Head of caudate nucleus (tissue), 42 donors: Measurements from ENCODE around the gene FOXI1.
A peak's percentile ranks its signal among the peaks of the same experiment; 100 is the strongest.
"Not testable (repeated sequence)": the region's sequence is repeated elsewhere in the genome, so short reads cannot be mapped to it uniquely, and the experiment has no call there.

Experiments
- DNase-seq, 42 donors: peaks; one replicate each; pipeline versions ENCODE4 v3.0.0 to v3.0.0-alpha.2; 2020 to 2021; ENCODE audit warnings: mixed read lengths in 7 of 42
- intact Hi-C: fragments of 100-400 bp; cut with DNase I; formaldehyde crosslinking; loops from one replicate; pipeline ENCODE4 v1.15.0; 2022

Gene FOXI1

GRCh38 chr5:170082701-170083100 lies 23.0 kb upstream of the FOXI1 start:
- intact Hi-C loops, result no loop called here
- no peak for DNase-seq

GRCh38 chr5:170087168-170087817 lies 18.4 kb upstream of the FOXI1 start:
- no peak for DNase-seq
- intact Hi-C loops, result no loop called here

- intact Hi-C loops, result no loop called here
- no peak for DNase-seq
Observed at GRCh38 chr5:170092455-170093101, 13.1 kb upstream of the FOXI1 start.

GRCh38 chr5:170094329-170094728 lies 11.4 kb upstream of the FOXI1 start:
- DNase-seq, intact Hi-C loops: not testable (repeated sequence)

- intact Hi-C loops, result loop anchor here (2.0 kb wide), 1 partner anchor 89 kb away; no protein-coding TSS in a partner anchor
- DNase-seq, result no peak
Observed at GRCh38 chr5:170095646-170096045, 10.1 kb upstream of the FOXI1 start.

DNA sequence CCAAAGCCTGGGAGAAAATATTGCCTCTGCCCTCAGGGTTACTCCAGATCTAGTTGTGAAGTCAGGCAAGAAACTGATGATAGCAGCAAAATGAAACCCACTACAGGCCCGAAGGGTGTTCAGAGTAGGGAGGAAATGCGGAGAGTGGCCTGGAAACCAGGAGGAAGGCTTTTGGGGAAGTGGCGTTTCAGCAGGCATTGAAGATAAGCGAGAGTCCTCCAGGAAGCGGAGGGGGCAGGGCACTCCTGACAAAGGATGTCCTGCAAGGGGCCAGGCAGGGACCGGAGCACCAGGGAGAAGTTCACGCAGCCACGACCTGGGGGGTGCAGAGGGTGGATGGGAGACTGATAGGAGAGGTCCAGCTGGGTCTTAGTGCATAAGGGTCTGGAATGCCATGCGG lies 7.8 kb upstream of the FOXI1 start:
- peak in 23 of 42 donors; percentile 7 to 45 (median 24) for DNase-seq
- intact Hi-C loops, result loop anchor here (2.0 kb wide), 1 partner anchor 87 kb away; no protein-coding TSS in a partner anchor

GRCh38 chr5:170100066-170100943 lies 5.4 kb upstream of the FOXI1 start:
- peak; percentile 59 to 93 (median 82) for DNase-seq
- intact Hi-C loops, result no loop called here

GRCh38 chr5:170103447-170103846 lies 2.2 kb upstream of the FOXI1 start:
- intact Hi-C loops, result no loop called here
- DNase-seq, result no peak

- peak in 1 of 42 donors; percentile 7 for DNase-seq
- intact Hi-C loops, result no loop called here
Observed at GRCh38 chr5:170104299-170104698, 1.4 kb upstream of the FOXI1 start.

DNA sequence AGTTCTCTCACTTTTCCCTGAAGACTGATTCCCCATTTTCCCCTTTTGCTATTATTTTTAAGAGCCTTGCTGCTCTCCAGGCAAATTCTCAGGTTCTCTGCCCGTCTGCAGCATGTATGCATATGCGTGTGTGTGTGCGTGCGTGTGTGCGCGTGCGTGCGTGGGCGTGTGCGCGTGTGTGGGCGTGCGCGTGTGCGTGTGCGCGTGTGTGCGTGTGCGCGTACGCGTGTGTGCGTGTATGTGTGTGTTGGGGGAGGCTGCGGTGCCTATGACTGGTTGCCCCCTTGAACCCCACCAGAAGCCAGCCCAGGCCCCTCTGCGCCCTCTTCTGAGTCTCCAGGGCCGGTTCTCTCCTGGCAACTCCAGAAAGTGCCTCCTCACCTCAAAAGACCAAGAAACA lies 987 bp upstream of the FOXI1 start:
- no peak for DNase-seq
- intact Hi-C loops, result no loop called here

DNA sequence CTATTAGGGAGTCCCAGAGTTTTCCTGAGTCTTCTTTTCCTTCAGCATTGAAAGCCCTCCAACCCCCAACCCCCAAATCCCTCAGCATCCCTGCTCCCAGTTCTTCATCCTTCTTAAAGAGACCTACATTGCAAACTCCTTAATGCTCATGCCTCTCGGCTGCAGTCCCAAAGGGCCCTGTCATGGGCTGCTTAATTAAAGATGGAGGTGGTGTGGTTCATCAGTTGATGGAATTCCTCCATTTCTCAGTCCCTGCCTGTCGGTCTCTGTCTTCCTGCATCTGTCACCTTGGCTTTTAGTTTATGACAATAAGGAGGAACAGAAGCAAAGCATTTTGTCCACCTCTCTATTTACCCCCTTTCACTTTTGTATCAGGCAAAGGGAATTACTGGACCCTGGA lies 2.0 kb downstream of the FOXI1 start:
- DNase-seq, result peak in 1 of 42 donors; percentile 18
- intact Hi-C loops, result no loop called here

DNA sequence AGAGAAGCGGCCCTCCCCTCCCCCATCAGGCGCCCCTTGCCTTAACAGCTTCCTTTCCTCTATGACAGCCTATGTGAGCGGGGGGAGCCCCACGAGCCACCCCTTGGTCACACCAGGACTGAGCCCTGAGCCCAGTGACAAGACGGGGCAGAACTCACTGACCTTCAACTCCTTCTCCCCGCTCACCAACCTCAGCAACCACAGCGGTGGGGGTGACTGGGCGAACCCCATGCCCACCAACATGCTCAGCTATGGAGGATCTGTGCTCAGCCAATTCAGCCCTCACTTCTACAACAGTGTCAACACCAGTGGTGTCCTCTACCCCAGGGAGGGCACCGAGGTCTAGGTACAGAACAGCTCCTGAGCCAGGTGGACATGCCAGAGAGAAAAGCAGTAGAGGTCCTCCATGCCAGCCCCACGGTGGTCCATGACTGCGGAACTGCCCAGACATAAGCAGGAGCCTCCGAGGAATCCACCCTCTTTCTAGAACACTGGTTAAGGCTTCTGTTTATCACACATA lies 2.6 kb downstream of the FOXI1 start:
- peak in 2 of 42 donors; percentile 29 to 31 for DNase-seq
- intact Hi-C loops, result no loop called here

GRCh38 chr5:170109059-170110031 lies 3.6 kb downstream of the FOXI1 start:
- intact Hi-C loops, result no loop called here
- DNase-seq, result peak in 2 of 42 donors; percentile 29 to 38

GRCh38 chr5:170110403-170111087 lies 4.8 kb downstream of the FOXI1 start:
- intact Hi-C loops, result no loop called here
- peak in 2 of 42 donors; percentile 12 to 14 for DNase-seq

- intact Hi-C loops, result no loop called here
- DNase-seq, result peak in 3 of 42 donors; percentile 7 to 36 (median 34)
Observed at GRCh38 chr5:170111088-170111785, 5.5 kb downstream of the FOXI1 start.

DNA sequence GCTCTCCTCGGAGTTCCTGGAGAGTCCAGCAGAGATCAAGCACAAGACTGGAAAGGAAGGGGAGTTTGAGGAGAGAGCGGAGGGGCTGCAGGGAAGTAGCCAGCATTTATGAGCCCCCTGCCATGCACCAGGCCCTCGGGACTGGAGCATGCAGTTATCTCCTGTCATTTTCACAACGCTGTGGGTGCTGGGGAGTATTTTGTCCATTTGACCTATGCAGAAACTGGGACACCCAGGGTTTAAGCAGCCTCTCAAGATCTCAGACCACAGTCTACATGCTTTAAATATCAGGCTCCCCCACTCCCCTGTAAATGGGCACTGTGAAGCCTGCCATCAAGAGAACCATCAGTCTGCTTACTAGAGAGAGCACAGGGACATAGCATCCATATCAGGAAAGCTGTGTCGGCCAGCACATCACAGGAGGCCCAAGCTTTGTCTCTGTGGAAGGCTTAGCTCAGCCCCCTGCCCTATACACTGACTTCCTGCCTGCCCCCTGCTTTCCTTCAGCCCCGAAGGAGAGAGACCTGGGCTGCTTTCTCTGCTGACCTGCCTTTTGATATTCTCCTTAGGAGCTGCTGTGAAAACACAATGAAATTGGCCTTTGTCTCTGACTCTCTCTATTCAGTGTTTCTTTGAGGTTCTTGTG lies 7.3 kb downstream of the FOXI1 start:
- DNase-seq, result peak in 2 of 42 donors; percentile 22 to 34
- intact Hi-C loops, result no loop called here

- peak in 1 of 42 donors; percentile 16 for DNase-seq
- intact Hi-C loops, result no loop called here
Observed at GRCh38 chr5:170113522-170113900, 7.8 kb downstream of the FOXI1 start.
